GM12892 (cell line): ENCODE results near the gene PRPSAP2.
A peak's percentile ranks its signal among the peaks of the same experiment; 100 is the strongest.

Source experiments
- DNase-seq: peaks from one replicate; pipeline ENCODE4 v3.0.0; 2011; ENCODE audit not compliant: insufficient read length
- FAIRE-seq: peaks from 2 replicates; lab custom pipeline; 2011; peaks lifted over from hg19 to GRCh38; lab: Jason Lieb, UNC
- POLR2A ChIP-seq: IDR thresholded peaks from 2 replicates; pipeline ENCODE4 v1.6.1; 2011; ENCODE audit warnings: low read depth, low read length, control low read depth
- POLR2AphosphoS5 ChIP-seq: IDR thresholded peaks from 2 replicates; pipeline ENCODE4 v1.6.1; 2011; ENCODE audit warnings: low read depth, low read length, control low read depth
- TAF1 ChIP-seq: IDR thresholded peaks from 2 replicates; pipeline ENCODE4 v1.6.1; 2011; ENCODE audit warnings: low read depth, mild to moderate bottlenecking, control low read depth, low read length, borderline replicate concordance

The PRPSAP2 gene

DNA sequence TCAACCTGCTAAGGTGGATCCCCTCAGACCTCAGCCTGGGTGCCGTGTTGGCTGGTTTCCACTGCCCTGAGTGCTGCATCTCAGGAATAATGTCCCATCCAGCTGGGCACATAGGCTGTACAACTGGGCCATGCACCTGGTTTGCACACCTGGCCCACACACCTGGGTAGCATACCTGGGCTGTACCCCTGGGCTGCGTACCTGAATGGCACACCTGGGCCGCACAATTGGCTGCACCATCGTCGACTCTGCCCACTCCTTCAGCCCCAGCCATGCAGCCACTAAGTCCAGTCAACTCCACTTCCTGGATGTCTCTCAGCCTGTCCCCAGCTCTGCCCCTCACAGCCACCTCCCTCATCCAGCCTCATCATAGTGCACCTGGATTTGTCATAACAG is 101.9 kb downstream of the PRPSAP2 start:
- FAIRE-seq = no peak

DNA sequence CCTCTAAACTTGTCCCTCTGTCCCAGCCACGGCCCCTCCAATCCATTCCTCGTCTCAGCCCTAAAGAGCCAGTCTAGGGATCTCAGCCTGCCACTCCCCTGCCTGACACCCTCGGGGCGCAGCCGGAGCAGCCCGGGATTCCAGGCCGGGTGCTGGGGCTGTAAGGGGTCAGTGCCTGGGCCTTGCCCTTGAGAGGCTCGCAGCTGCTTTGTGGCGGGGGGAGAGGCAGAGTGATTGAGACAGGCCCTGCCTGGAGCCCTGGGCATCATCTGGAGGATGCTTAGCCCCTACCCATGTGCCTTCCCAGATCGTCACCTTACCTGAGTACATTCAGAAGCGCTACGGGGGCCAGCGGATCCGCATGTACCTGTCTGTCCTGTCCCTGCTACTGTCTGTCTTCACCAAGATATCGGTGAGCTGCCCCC is 102.3 kb downstream of the PRPSAP2 start:
- TF ChIP-seq TAF1 (no peak), POLR2AphosphoS5 (no peak), POLR2A (no peak)
- no peak for FAIRE-seq
- DNase-seq = peak; percentile 3

More for the DNA sequence above, 101.9 kb downstream of the PRPSAP2 start:
- TF ChIP-seq POLR2A (no peak), POLR2AphosphoS5 (no peak), TAF1 (no peak)
- peak; percentile 5 for DNase-seq

DNA sequence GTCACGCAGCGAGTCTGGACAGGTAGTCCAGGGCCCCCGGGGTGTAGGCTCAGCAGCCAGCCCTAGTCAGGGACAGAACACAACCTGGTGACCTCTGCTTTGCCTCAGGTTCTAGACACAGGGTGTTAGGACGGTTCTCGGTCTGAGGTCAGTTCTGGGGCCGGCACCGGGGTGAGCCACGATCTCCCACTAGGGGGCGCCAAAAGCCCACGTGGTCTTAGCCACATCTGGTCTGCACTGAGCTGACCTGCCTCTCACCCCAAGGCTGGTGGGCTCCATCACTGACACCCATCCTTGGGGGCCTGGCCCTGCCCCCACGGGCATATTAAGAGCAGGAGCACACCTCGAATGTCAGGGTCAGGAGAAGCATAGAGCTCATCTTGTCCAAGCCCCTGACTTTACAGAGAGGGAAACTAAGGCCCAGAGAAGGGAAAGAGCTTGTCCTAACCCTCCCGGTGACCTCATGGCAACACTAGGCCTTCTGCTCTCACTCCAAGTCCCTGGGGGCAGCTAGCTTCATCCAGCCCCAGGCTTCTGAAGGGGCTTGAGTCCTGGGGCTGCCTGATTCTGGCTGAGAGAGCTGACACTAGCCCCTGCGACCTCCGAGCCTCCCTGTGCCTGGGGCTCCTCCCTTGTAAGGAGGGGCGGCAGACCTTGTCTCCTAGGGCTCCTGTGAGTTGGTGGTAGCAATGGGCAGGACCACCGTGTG is 103.0 kb downstream of the PRPSAP2 start:
- FAIRE-seq (peak; percentile 86), DNase-seq (peak; percentile 89)
- TF ChIP-seq TAF1 (no peak), POLR2AphosphoS5 (no peak), POLR2A (no peak)

GRCh38 chr17:18961634-18962493 is 103.9 kb downstream of the PRPSAP2 start:
- TF ChIP-seq POLR2AphosphoS5 = no peak
- TF ChIP-seq POLR2A = no peak
- TF ChIP-seq TAF1 = no peak
- FAIRE-seq (peak; percentile 95), DNase-seq (peak; percentile 41)

DNA sequence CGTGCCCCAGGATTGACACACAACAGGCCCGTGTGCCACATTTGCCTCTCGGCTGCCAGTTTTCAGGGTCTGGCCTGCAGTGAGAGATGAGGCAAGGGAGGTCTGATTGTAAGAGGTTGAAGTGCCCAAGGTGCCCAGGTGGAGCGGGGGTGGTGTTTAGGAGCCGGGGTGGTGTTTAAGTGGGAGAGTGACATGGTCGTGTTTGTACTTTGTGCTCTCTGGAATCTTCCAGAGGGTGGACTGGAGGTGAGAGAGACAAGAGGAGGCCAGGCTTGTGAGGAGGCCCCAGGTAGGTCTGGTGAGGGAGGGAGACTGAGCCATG is 104.5 kb downstream of the PRPSAP2 start:
- FAIRE-seq = no peak
- DNase-seq = no peak
- no peak for TF ChIP-seq TAF1

DNA sequence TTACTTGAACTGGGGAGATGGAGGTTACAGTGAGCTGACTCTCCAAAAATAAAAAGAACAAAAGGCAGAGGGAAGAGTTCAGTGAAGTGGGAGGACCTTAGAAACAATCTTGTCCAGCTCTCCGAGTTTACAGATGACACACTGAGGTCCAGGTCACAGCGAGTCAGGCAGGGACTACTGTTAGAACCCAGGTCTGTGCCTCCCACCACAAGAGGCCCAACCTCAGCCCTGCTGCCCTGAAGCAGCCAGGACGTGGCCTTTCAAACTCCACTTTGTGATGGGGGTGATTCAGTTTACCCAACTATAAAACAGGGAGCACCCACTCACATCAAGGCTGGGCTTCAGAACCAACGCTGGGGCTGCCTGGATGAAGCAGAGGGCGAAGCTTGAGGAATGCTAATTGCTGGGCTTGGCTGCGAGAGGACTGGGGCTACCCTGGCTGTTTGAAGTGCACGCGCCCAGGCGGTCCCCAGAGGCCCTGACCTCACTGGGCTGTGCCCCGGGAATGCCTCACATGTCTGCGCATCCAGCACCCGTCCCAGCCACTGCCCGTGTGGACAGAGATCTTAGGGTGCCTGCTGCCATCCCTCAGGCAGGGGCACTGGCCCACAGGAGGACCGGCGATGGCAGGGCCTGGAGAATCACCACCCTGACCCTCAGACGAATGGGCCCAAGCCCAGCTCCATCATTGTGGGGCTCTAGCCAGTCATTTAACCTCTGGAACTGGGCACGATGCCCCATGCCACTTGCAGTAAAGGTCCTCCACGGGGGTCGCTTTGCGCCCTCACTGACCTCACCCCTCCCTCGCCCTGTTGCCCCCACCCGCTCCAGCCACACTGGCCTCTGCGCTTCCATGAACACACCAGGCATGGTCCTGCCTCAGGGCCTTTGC is 105.4 kb downstream of the PRPSAP2 start:
- no peak for DNase-seq
- no peak for FAIRE-seq
- no peak for TF ChIP-seq POLR2AphosphoS5
- no peak for TF ChIP-seq TAF1
- TF ChIP-seq POLR2A = no peak

DNA sequence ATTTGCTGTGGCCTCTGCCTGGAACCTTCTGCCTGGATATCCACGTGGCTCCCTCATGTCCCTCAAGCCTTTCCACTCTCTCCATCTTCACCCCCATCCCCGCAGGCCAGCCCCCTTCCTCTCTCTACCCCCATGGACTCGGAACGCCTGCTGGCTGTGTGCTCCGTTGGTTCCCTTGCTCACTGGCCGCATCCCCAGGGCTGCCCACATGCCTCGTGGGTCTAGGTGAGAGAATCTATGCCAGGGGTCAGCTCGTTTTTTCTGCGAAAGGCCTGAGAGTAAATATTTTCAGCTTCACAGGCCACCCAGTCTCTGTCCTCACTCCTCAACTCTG is 106.1 kb downstream of the PRPSAP2 start:
- TF ChIP-seq POLR2A (no peak), TAF1 (no peak), POLR2AphosphoS5 (no peak)
- no peak for DNase-seq
- no peak for FAIRE-seq

DNA sequence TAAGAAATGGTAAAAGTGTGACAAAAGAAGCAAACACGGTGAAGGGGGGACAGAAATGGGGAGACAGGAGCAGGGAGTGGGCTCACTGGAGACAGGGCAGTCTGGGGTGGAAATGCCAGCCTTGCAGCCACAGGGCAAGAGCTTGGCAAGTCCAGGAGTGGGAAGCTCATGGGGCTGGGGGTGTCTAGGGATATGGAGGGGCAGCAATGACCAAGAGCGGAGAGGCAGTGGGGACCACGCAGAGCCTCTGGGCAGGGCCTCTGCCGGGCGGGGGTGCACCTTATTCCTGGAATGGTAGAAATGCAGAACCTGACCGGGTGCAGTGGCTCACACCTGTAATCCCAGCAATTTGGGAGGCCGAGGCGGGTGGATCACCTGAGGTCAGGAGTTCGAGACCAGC is 106.6 kb downstream of the PRPSAP2 start:
- FAIRE-seq = no peak
- no peak for DNase-seq
- TF ChIP-seq POLR2A = no peak

DNA sequence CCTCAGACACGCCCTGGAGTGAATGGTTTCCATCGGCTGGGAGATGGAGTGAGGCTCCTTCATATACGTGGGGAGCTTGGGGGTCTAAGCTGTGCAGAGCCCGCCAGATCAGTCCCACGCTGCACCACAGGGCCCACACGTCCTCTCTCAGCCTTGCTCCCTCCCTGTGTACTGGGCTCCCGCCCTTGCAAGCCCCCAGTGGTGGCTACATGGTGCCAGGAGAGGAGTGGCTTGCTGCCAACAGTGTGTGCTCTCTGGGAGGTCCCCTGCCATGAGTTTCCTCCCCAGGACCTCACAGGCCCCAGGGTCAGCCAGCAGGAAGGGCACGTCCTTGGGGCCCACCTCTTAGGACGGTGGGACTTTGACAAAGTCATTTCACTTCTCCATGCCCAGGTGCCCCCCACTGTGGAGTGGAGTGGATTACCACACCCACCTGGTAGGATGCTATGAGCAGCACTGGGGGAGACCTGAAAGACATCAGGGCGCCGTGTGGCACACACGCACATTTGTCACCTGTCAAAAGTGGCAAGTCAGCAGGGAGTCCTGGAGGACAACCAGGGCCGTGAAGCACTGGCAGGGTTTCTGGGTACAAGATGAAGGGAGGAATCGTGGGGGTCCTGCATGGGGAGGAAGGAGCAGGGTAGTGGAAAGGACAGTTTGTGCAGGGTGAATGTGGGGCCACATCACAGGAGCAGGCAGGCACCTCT is 107.8 kb downstream of the PRPSAP2 start:
- DNase-seq (no peak), FAIRE-seq (no peak)
- no peak for TF ChIP-seq POLR2A
- no peak for TF ChIP-seq TAF1
- no peak for TF ChIP-seq POLR2AphosphoS5

GRCh38 chr17:18966831-18967624 is 109.1 kb downstream of the PRPSAP2 start:
- TF ChIP-seq POLR2AphosphoS5 (no peak), TAF1 (no peak), POLR2A (no peak)
- no peak for FAIRE-seq
- DNase-seq = no peak

DNA sequence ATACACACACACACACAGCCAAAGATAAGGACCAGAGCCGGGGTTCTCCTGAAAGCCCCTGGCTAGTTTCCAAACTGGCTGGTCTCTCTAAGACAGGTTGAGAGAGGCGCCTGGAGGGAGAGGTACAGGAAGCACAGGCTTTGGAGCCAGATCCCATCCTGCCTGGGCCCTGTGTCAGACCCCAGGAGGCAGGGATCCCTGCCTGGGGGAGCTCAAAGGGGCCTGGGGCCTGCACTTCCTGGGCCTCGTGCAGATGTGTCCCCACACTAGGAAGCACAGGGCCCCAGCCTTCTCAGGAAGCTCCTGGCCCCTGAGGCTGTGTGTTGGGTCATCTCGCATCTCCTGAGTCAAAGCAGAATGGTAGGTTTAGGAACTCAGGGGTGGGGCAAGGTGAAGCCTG is 110.0 kb downstream of the PRPSAP2 start:
- FAIRE-seq (no peak), DNase-seq (no peak)
- no peak for TF ChIP-seq POLR2AphosphoS5
- no peak for TF ChIP-seq POLR2A
- TF ChIP-seq TAF1 = no peak
